CD4-positive, CD25-positive, alpha-beta regulatory T cell (primary cell): ENCODE measurements around the gene MYO15B. TPM values are rescaled to one million over a fixed set of nuclear protein-coding genes. Genes with fewer than 3 reads are reported as not detected.

ENCODE experiments used
- ATAC-seq, 2 donors: fragments of 150-1000 bp; cut with Tn5 transposase; one replicate each; pipeline ENCODE4 v1.10.0; 2021; ENCODE audit warnings: low read depth in 2 of 2, moderate number of reproducible peaks in 2 of 2, moderate library complexity in 1 of 2
- DNase-seq, 3 donors: peaks; one replicate each; pipeline versions ENCODE4 v3.0.0 to v3.0.0-alpha.2; 2012 to 2022; ENCODE audit warnings: mixed read lengths in 1 of 3
- H3K27ac ChIP-seq: one replicate; pipeline ENCODE4 v1.7.0; 2013; ENCODE audit warnings: mild to moderate bottlenecking, low read length; ENCODE audit not compliant: insufficient read depth, poor library complexity, severe bottlenecking
- H3K27me3 ChIP-seq: one replicate; pipeline ENCODE4 v1.7.0; 2013; ENCODE audit warnings: low read length; ENCODE audit not compliant: control insufficient read depth, insufficient read depth
- H3K36me3 ChIP-seq: one replicate; pipeline ENCODE4 v1.7.0; 2013; ENCODE audit warnings: mild to moderate bottlenecking, low read length, moderate library complexity; ENCODE audit not compliant: control insufficient read depth, insufficient read depth
- H3K4me1 ChIP-seq: 2 replicates; pipeline ENCODE4 v1.7.0; 2013; ENCODE audit warnings: mild to moderate bottlenecking, low read length; ENCODE audit not compliant: insufficient read depth, control insufficient read depth, poor library complexity, severe bottlenecking
- H3K4me3 ChIP-seq: one replicate; pipeline ENCODE4 v1.7.0; 2013; ENCODE audit warnings: low read depth, mild to moderate bottlenecking, low read length, moderate library complexity
- H3K9me3 ChIP-seq, 2 experiments: 1 replicate in 1 of 2; 2 replicates in 1 of 2; pipeline ENCODE4 v1.7.0; 2013; ENCODE audit warnings: low read length in 2 of 2, mild to moderate bottlenecking in 1 of 2, moderate library complexity in 1 of 2; ENCODE audit not compliant: control insufficient read depth in 2 of 2
- H3K27ac Mint-ChIP-seq, 3 donors: one replicate each; pipeline ENCODE4 v1.8.0; 2020 to 2022; ENCODE audit warnings: mild to moderate bottlenecking in 3 of 3, mixed read lengths in 3 of 3, moderate library complexity in 2 of 3
- H3K27me3 Mint-ChIP-seq: one replicate; pipeline ENCODE4 v1.8.0; 2022; ENCODE audit warnings: mild to moderate bottlenecking, mixed read lengths
- H3K36me3 Mint-ChIP-seq: one replicate; pipeline ENCODE4 v1.8.0; 2020; ENCODE audit warnings: mixed read lengths
- H3K4me1 Mint-ChIP-seq, 4 donors: one replicate each; pipeline ENCODE4 v1.8.0; 2020 to 2022; ENCODE audit warnings: mixed read lengths in 4 of 4, mild to moderate bottlenecking in 1 of 4
- H3K4me3 Mint-ChIP-seq, 4 donors: one replicate each; pipeline ENCODE4 v1.8.0; 2020 to 2022; ENCODE audit warnings: mild to moderate bottlenecking in 4 of 4, mixed read lengths in 4 of 4, moderate library complexity in 3 of 4
- H3K9me3 Mint-ChIP-seq, 7 donors: one replicate each; pipeline ENCODE4 v1.8.0; 2020 to 2022; ENCODE audit warnings: mixed read lengths in 7 of 7, mild to moderate bottlenecking in 3 of 7, moderate library complexity in 2 of 7
- polyA plus RNA-seq, 4 donors: library from polyadenylated mRNA; unstranded; fragments of 300-500 nt; fragmentation: Illumina TruSeq; gene quantifications; one replicate each; pipeline ENCODE4 v1.2.3, GENCODE V29; 2021
- total RNA-seq: library from RNA; stranded (reverse); gene quantifications from one replicate; pipeline ENCODE4 v1.2.3, GENCODE V29; 2022

MYO15B gene
- total and polyA plus RNA-seq, 5 donors from 2014 or later, result 0.95 to 117 (median 1.0) TPM

DNA sequence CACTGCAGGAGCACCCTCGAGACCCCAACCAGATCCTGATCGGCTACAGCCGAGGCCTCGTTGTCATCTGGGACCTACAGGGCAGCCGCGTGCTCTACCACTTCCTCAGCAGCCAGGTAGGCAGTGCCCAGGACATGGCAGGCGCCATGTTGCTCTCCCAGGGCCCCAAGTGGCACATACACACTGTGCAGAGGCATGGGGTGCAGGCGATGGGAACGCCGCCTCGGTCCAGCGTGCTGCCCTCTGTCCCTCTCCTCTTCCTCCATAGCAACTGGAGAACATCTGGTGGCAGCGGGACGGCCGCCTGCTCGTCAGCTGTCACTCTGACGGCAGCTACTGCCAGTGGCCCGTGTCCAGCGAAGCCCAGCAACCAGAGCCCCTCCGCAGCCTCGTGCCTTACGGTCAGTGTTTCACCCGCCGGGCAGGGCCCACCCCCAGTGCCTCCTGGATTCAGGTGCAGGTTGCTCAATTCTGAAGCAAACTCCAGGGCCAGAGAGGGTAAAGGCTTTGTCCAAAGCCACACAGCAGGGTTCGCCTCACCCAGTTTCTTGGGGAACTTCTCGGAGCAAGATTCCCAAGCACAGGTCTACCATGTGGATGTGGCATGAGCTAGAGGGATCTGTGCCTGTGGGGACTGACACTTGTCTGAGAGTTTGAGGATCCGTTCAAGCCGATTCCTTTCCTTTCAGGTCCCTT, 24.4 kb upstream of the MYO15B start:
- Histone ChIP-seq H3K4me3 (no peak overlapping the region), H3K27ac (no peak overlapping the region), H3K4me1 (no peaks in the 10 kb centered on the region), H3K9me3 (no peaks in the 10 kb centered on the region), H3K27me3 (no peaks in the 10 kb centered on the region), H3K36me3 (peaks cover 29% of the 10 kb centered on the region)
- H3K27me3 Mint-ChIP-seq, result no peaks in the 10 kb centered on the region
- H3K4me3 Mint-ChIP-seq, result no peak overlapping the region
- H3K9me3 Mint-ChIP-seq, result no peaks in the 10 kb centered on the region
- peaks cover 20% of the 10 kb centered on the region for H3K36me3 Mint-ChIP-seq
- no peak overlapping the region for H3K27ac Mint-ChIP-seq
- DNase-seq (no peak), ATAC-seq (no peak)
- peaks cover 0 to 3% (median 0%) of the 10 kb centered on the region in 4 donors for H3K4me1 Mint-ChIP-seq

DNA sequence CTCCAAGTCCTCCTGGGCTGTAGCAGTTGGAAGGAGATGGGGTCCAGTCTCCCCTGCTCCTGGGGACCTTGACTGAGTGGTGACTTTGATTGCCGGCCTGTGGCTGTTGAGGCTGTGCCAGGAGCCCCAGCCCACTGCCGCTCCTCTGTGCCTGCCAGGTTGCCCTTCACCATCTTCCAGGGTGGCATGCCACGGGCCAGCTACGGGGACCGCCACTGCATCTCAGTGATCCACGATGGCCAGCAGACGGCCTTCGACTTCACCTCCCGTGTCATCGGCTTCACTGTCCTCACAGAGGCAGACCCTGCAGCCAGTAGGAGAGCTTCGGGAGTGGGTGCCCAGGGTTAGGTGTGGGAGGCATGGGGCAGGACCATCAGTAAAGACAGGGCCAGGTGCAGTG, 23.4 kb upstream of the MYO15B start:
- DNase-seq (no peak), ATAC-seq (no peak)
- Histone ChIP-seq H3K4me1 (no peaks in the 10 kb centered on the region), H3K36me3 (peaks cover 29% of the 10 kb centered on the region), H3K4me3 (no peak overlapping the region), H3K27me3 (no peaks in the 10 kb centered on the region), H3K27ac (no peak overlapping the region), H3K9me3 (no peaks in the 10 kb centered on the region)
- H3K9me3 Mint-ChIP-seq, result no peaks in the 10 kb centered on the region
- H3K36me3 Mint-ChIP-seq, result peaks cover 20% of the 10 kb centered on the region
- no peak overlapping the region for H3K27ac Mint-ChIP-seq
- no peak overlapping the region for H3K4me3 Mint-ChIP-seq
- H3K27me3 Mint-ChIP-seq, result no peaks in the 10 kb centered on the region
- peaks cover 0 to 3% (median 0%) of the 10 kb centered on the region in 4 donors for H3K4me1 Mint-ChIP-seq

DNA sequence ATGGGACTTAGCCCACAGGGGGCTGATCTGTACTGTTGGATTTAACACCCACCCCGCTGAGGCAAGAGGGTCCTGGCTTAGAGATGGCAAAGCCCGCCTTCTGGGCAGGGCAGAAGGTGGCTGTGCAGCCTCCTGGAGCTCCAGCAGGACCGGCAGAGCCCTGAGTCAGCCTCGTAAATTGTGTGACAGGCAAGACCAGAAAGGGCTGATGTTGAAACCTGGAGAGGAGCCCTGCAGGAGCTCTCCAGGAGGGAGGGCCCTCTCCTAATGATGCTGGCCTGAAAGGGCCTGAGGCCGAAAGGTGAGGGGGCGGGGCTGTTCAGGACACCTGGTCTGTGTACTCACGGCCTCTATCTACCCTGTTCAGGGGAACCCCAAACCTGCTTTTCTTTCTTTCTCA, 22.5 kb upstream of the MYO15B start:
- Histone ChIP-seq H3K4me3 (no peak overlapping the region), H3K4me1 (no peaks in the 10 kb centered on the region), H3K9me3 (no peaks in the 10 kb centered on the region), H3K36me3 (peaks cover 29% of the 10 kb centered on the region), H3K27me3 (no peaks in the 10 kb centered on the region), H3K27ac (no peak overlapping the region)
- ATAC-seq (no peak), DNase-seq (no peak)
- Mint-ChIP-seq H3K27me3 (no peaks in the 10 kb centered on the region), H3K9me3 (no peaks in the 10 kb centered on the region), H3K27ac (no peak overlapping the region), H3K4me1 (peaks cover 0 to 3% (median 0%) of the 10 kb centered on the region in 4 donors), H3K36me3 (peaks cover 20% of the 10 kb centered on the region), H3K4me3 (no peak overlapping the region)

DNA sequence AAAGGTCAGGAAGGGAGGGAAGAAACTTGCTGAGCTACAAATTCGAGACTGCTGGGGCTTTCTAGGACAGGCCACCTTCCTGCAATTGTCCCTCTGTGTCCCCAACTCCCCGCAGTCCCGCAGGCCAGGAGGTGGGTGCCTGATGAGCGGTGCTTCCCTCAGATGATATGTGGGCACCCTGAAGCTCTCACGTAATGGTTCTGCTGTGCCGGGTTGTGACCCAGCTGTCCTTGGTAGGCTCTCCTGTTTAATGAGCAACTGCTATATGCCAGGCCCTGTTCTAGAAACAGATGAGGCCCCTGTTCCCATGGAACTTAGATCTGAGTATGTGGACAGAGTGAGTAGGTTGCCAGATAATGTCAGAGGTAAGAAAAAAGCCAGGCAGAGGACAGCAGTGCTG, 22.0 kb upstream of the MYO15B start:
- Histone ChIP-seq H3K27ac (no peak overlapping the region), H3K9me3 (no peaks in the 10 kb centered on the region), H3K36me3 (peaks cover 29% of the 10 kb centered on the region), H3K4me3 (no peak overlapping the region), H3K27me3 (no peaks in the 10 kb centered on the region), H3K4me1 (no peaks in the 10 kb centered on the region)
- H3K9me3 Mint-ChIP-seq, result no peaks in the 10 kb centered on the region
- ATAC-seq (no peak), DNase-seq (no peak)
- peaks cover 20% of the 10 kb centered on the region for H3K36me3 Mint-ChIP-seq
- H3K27me3 Mint-ChIP-seq, result no peaks in the 10 kb centered on the region
- H3K4me1 Mint-ChIP-seq, result peaks cover 0 to 3% (median 0%) of the 10 kb centered on the region in 4 donors
- peak overlapping the region in 1 of 3 donors; percentile 75 for H3K27ac Mint-ChIP-seq
- no peak overlapping the region for H3K4me3 Mint-ChIP-seq

DNA sequence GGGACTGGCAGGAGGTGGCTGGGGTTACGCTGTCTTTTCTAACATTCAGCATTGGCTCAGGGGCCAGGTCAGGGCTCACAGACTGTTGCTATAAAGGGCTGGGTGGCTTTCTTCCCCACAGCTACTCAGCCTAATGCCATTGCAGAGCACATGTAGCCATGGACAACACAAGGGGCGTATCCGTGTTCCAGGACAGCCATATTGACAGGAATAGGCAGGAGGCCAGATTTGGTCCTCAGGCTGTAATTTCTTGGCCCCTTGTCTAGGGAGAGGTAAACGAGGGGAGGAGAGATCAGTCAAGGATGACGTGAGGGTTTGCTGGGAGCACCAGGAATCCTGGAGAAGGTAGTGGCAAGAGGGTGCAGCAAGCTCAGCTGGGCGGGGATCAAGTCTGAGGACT, 21.2 kb upstream of the MYO15B start:
- no peaks in the 10 kb centered on the region for H3K27me3 Mint-ChIP-seq
- no peaks in the 10 kb centered on the region for H3K27me3 ChIP-seq
- peaks cover 29% of the 10 kb centered on the region for H3K36me3 ChIP-seq
- peaks cover 20% of the 10 kb centered on the region for H3K36me3 Mint-ChIP-seq
- no peak overlapping the region for H3K4me3 ChIP-seq
- peak overlapping the region in 1 of 3 donors; percentile 63 for H3K27ac Mint-ChIP-seq
- no peaks in the 10 kb centered on the region for H3K9me3 ChIP-seq
- DNase-seq (no peak), ATAC-seq (no peak)
- no peaks in the 10 kb centered on the region for H3K4me1 ChIP-seq
- H3K4me1 Mint-ChIP-seq, result peaks cover 0 to 3% (median 0%) of the 10 kb centered on the region in 4 donors
- H3K4me3 Mint-ChIP-seq, result no peak overlapping the region
- H3K9me3 Mint-ChIP-seq, result no peaks in the 10 kb centered on the region
- no peak overlapping the region for H3K27ac ChIP-seq

DNA sequence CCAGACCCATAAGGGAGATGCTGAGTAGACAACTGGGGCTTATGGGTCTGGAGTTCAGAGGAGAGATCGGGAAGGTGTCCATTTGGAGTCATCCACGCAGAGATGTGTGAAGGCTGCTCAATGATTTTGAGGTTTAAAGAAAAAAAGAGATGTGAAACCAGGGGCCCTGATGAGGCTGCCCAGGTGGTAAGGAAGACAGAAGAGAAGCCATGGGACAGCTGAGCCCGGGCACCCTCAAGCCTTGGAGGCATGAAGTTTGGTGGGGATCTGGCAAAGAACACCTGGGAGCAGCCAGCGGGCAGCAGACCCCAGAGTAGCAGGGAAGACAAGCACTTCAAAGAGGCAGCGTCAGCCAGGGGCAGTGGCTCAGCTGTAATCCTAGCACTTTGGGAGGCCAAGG, 20.8 kb upstream of the MYO15B start:
- H3K4me3 Mint-ChIP-seq, result no peak overlapping the region
- H3K27ac Mint-ChIP-seq, result no peak overlapping the region
- no peak for DNase-seq
- H3K27me3 Mint-ChIP-seq, result no peaks in the 10 kb centered on the region
- no peak overlapping the region for H3K27ac ChIP-seq
- ATAC-seq, result no peak
- no peaks in the 10 kb centered on the region for H3K4me1 ChIP-seq
- peaks cover 29% of the 10 kb centered on the region for H3K36me3 ChIP-seq
- H3K9me3 Mint-ChIP-seq, result no peaks in the 10 kb centered on the region
- no peaks in the 10 kb centered on the region for H3K27me3 ChIP-seq
- no peak overlapping the region for H3K4me3 ChIP-seq
- peaks cover 0 to 3% (median 0%) of the 10 kb centered on the region in 4 donors for H3K4me1 Mint-ChIP-seq
- H3K36me3 Mint-ChIP-seq, result peaks cover 20% of the 10 kb centered on the region
- no peaks in the 10 kb centered on the region for H3K9me3 ChIP-seq

DNA sequence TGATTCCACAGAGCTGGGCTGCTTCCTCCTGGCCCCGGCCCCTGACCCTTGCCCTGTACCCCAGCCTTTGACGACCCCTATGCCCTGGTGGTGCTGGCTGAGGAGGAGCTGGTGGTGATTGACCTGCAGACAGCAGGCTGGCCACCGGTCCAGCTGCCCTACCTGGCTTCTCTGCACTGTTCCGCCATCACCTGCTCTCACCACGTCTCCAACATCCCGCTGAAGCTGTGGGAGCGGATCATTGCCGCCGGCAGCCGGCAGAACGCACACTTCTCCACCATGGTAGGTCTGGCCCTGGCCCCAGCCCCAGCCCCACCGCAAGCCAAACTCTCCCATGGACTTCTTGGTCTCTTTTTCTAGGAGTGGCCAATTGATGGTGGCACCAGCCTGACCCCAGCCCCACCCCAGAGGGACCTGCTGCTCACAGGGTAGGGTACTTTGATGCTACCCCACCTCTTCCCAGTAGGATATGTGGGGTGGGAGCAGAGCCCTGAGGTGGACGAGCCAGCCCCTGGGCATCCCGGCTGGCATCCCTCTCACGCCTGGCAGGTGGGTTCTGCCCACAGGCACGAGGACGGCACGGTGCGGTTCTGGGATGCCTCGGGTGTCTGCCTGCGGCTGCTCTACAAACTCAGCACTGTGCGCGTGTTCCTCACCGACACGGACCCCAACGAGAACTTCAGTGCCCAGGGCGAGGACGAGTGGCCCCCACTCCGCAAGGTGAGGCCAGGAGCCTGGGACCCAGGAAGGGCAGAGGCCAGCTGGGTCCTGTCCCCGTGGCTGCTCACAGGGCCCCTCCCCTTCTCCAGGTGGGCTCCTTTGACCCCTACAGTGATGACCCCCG, 19.0 kb upstream of the MYO15B start:
- peaks cover 21% of the 10 kb centered on the region for H3K36me3 ChIP-seq
- Mint-ChIP-seq H3K9me3 (no peaks in the 10 kb centered on the region), H3K36me3 (peaks cover 14% of the 10 kb centered on the region), H3K27ac (no peak overlapping the region), H3K27me3 (no peaks in the 10 kb centered on the region), H3K4me1 (peaks cover 0 to 3% (median 0%) of the 10 kb centered on the region in 4 donors), H3K4me3 (no peak overlapping the region)
- no peaks in the 10 kb centered on the region for H3K4me1 ChIP-seq
- DNase-seq, result no peak
- ATAC-seq, result no peak
- no peak overlapping the region for H3K4me3 ChIP-seq
- no peak overlapping the region for H3K27ac ChIP-seq
- no peaks in the 10 kb centered on the region for H3K27me3 ChIP-seq
- H3K9me3 ChIP-seq, result no peaks in the 10 kb centered on the region
